PC-9 (cell line): Measurements from ENCODE around the gene RGS9. TPM values are rescaled to one million over a fixed set of nuclear protein-coding genes. Genes with fewer than 3 reads are reported as not detected.

Source experiments
- BruUV-seq: library from RNA; stranded (reverse); fragments of 400-500 nt; replicated peaks from 2 replicates; lab custom pipeline; 2021; lab: Mats Ljungman, UMichigan
- CTCF ChIA-PET: fragments of 300-600 bp; sonication (Branson Sonifier 250); formaldehyde crosslinking; loops from one replicate; lab custom pipeline; 2022; ENCODE audit warnings: antibody characterized with exemption; lab: Charles Lee
- POLR2A ChIA-PET: fragments of 300-600 bp; sonication (Branson Sonifier 250); formaldehyde crosslinking; loops from one replicate; lab custom pipeline; 2022; ENCODE audit warnings: antibody characterized with exemption; ENCODE audit not compliant: unreplicated experiment; lab: Charles Lee
- DNase-seq, 2 experiments: peaks; one replicate each; pipeline versions ENCODE4 v3.0.0 to v3.0.0-alpha.2; 2015 to 2022; ENCODE audit warnings: mixed read lengths in 1 of 2
- H2AFZ ChIP-seq: fragments of 200-600 bp; sonication (generic); 2 replicates; pipeline ENCODE4 v1.8.1; 2017; ENCODE audit warnings: antibody characterized with exemption
- H3F3A ChIP-seq: fragments of 200-600 bp; sonication (generic); 2 replicates; pipeline ENCODE4 v1.8.1; 2017; ENCODE audit warnings: antibody characterized with exemption, mild to moderate bottlenecking, low read depth; ENCODE audit not compliant: insufficient read depth
- H3K27ac ChIP-seq: fragments of 200-600 bp; sonication (generic); 2 replicates; pipeline ENCODE4 v1.6.1; 2016; ENCODE audit warnings: mixed run types
- H3K27me3 ChIP-seq: fragments of 200-600 bp; sonication (generic); 2 replicates; pipeline ENCODE4 v1.6.1; 2016; ENCODE audit warnings: low read depth, mixed run types; ENCODE audit not compliant: insufficient read depth
- H3K36me3 ChIP-seq: fragments of 200-600 bp; sonication (generic); 2 replicates; pipeline ENCODE4 v1.6.1; 2016; ENCODE audit warnings: low read depth, mixed run types
- H3K4me1 ChIP-seq: fragments of 200-600 bp; sonication (generic); replicated peaks from 2 replicates; pipeline ENCODE4 v1.6.1; 2016; ENCODE audit warnings: mixed run types; ENCODE audit not compliant: insufficient read depth
- H3K4me2 ChIP-seq: fragments of 200-600 bp; sonication (generic); 2 replicates; pipeline ENCODE4 v1.6.1; 2017; ENCODE audit warnings: mixed run types
- H3K4me3 ChIP-seq: fragments of 200-600 bp; sonication (generic); 2 replicates; pipeline ENCODE4 v1.6.1; 2016; ENCODE audit warnings: mixed run types
- H3K79me2 ChIP-seq: fragments of 200-600 bp; sonication (generic); 2 replicates; pipeline ENCODE4 v1.6.1; 2017; ENCODE audit warnings: low read depth, mixed run types
- H3K9me2 ChIP-seq: fragments of 200-600 bp; sonication (generic); 2 replicates; pipeline ENCODE4 v1.8.1; 2017; ENCODE audit warnings: mild to moderate bottlenecking; ENCODE audit not compliant: insufficient read depth
- H3K9me3 ChIP-seq: fragments of 200-600 bp; sonication (generic); 2 replicates; pipeline ENCODE4 v1.8.1; 2016; ENCODE audit warnings: low read depth; ENCODE audit not compliant: insufficient read depth
- H4K20me1 ChIP-seq: fragments of 200-600 bp; sonication (generic); 2 replicates; pipeline ENCODE4 v1.8.1; 2017; ENCODE audit not compliant: insufficient read depth
- EZH2 ChIP-seq: fragments of 200-600 bp; sonication (generic); IDR thresholded peaks from 2 replicates; pipeline ENCODE4 v1.8.0; 2017; ENCODE audit warnings: antibody characterized with exemption, low read depth
- intact Hi-C: fragments of 100-400 bp; cut with micrococcal nuclease; formaldehyde crosslinking; loops from one replicate; pipeline ENCODE4 v1.10.0; 2022; ENCODE audit not compliant: unreplicated experiment
- total RNA-seq: library from RNA; stranded (reverse); gene quantifications from 2 replicates; pipeline ENCODE4 v1.2.3, GENCODE V29; 2021
- TF ChIP-seq, protein P1 (sequence below): fragments of 200-600 bp; sonication (generic); conservative IDR thresholded peaks from 2 replicates; pipeline ENCODE4 v1.6.1; 2017; ENCODE audit warnings: mixed run types, antibody characterized with exemption, mild to moderate bottlenecking, moderate library complexity

Gene RGS9
- total RNA-seq, 1 experiment from 2014 or later, result 6.1 TPM

DNA sequence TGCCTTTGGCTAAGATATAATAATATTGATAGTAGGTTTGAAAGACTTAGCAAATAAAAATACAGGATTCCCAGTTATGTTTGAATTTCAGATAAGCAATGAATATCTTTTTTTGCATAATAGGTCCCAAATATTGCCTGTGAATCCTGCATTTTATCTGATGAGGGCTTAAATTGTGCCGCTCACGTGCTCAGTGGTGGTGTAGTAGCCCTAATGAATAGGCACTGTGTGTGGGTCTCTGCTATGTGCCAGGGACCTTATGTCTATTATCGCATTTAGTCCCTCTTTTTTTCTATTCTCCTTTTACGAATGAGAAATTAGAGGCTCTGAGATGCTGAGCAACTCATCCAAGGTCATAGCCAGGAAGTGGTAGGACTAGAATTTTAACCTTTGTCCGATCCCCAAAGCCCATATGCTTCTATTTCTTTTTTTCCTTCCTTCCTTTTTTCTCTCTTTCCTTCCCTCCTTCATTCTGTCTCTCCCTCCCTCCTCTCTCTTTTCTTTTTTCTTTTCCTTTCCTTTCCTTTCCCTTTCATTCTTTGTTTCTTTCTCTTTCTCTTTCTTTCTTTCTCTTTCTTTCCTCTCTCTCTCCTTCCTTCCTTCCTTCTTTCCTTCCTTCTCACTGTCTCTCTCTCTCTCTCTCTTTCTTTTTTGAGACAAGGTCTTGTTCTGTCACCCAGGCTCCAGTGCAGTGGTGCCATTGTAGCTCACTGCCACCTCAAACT, 47.2 kb downstream of the RGS9 start:
- H3F3A ChIP-seq, result peaks cover 4% of the 10 kb centered on the region; the same call in 1 of the 2 replicates
- intact Hi-C loops, result no loop called here
- no peaks in the 10 kb centered on the region for H3K9me3 ChIP-seq
- H3K4me3 ChIP-seq, result no peak overlapping the region
- H2AFZ ChIP-seq, result no peak overlapping the region
- ChIA-PET CTCF (no interaction called here), POLR2A (interaction anchor here (0.6 kb wide), 1 partner anchor 1231 kb away, joined by 18 read pairs; no protein-coding TSS in a partner anchor)
- BruUV-seq, result TSS peak; percentile 92
- no peaks in the 10 kb centered on the region for H3K79me2 ChIP-seq
- peak overlapping the region; percentile 22; the same call in 1 of the 2 replicates for H3K27ac ChIP-seq
- peak overlapping the region; percentile 23; the same call in 1 of the 2 replicates for H3K4me2 ChIP-seq
- H4K20me1 ChIP-seq, result no peaks in the 10 kb centered on the region
- no peaks in the 10 kb centered on the region for H3K9me2 ChIP-seq
- no peaks in the 10 kb centered on the region for H3K36me3 ChIP-seq
- peaks cover 16% of the 10 kb centered on the region for H3K4me1 ChIP-seq
- TF ChIP-seq EZH2, result no peak
- TF ChIP-seq, protein P1, sequence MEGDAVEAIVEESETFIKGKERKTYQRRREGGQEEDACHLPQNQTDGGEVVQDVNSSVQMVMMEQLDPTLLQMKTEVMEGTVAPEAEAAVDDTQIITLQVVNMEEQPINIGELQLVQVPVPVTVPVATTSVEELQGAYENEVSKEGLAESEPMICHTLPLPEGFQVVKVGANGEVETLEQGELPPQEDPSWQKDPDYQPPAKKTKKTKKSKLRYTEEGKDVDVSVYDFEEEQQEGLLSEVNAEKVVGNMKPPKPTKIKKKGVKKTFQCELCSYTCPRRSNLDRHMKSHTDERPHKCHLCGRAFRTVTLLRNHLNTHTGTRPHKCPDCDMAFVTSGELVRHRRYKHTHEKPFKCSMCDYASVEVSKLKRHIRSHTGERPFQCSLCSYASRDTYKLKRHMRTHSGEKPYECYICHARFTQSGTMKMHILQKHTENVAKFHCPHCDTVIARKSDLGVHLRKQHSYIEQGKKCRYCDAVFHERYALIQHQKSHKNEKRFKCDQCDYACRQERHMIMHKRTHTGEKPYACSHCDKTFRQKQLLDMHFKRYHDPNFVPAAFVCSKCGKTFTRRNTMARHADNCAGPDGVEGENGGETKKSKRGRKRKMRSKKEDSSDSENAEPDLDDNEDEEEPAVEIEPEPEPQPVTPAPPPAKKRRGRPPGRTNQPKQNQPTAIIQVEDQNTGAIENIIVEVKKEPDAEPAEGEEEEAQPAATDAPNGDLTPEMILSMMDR, result no peak
- DNase-seq, result no peak
- no peaks in the 10 kb centered on the region for H3K27me3 ChIP-seq

DNA sequence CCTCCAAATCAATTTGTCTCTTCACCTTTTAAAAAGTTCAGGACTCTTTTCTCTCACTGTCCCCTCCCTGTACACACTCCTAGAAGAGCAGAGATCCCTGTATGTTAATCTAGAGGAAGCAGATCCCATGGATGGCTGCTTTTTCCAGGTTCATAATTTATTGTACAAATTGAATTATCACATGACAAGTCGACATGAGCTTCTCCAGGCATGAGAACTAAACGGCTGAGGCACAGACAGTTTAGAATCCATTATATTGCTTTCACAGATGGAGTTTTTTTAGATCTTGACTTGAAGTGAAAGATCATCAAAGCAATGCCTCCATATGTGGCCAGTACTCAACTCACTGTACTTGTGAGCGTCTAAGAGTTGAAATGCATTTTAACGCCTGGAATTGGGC, 47.9 kb downstream of the RGS9 start:
- no peak overlapping the region for H3K4me3 ChIP-seq
- CTCF ChIA-PET, result no interaction called here

DNA sequence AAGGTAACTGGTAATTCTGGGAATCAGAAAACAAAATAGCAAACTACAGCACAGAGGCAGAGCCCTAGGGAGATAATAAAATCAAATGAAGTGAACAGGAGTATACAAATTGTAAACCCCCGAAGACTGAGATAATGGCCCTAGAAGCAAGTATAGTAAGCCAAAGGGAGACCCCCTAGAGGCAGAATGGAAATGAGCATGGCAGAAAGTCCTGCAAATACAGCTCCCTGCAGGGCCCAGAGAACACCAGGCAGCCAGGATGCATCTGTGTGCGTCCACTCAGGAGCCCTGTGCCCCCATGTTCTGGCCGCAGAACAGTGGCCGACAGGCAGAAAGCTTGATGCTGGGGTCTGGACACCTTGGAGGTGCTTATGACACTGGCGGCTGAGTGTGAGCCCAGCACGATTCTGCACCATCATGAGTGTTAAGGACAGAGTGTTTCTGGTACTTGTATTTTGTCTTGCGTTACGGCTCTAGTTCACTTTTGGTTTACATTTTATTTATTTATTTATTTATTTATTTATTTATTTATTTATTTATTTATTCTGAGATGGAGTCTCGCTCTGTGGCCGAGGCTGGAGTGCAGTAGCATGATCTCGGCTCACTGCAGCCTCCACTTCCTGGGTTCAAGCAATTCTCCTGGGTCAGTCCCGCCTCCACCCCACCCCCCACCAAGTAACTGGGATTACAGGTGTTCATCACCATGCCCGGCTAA, 48.7 kb downstream of the RGS9 start:
- no peaks in the 10 kb centered on the region for H4K20me1 ChIP-seq
- peaks cover 4% of the 10 kb centered on the region; the same call in 1 of the 2 replicates for H3F3A ChIP-seq
- no peak overlapping the region for H2AFZ ChIP-seq
- peaks cover 16% of the 10 kb centered on the region for H3K4me1 ChIP-seq
- TF ChIP-seq EZH2, result no peak
- TF ChIP-seq, protein P1, result no peak
- BruUV-seq, result no TSS peak
- H3K4me2 ChIP-seq, result no peak overlapping the region
- DNase-seq, result no peak
- H3K36me3 ChIP-seq, result no peaks in the 10 kb centered on the region
- H3K27me3 ChIP-seq, result no peaks in the 10 kb centered on the region
- ChIA-PET POLR2A (no interaction called here), CTCF (no interaction called here)
- no peaks in the 10 kb centered on the region for H3K9me3 ChIP-seq
- H3K27ac ChIP-seq, result no peak overlapping the region
- intact Hi-C loops, result no loop called here
- no peaks in the 10 kb centered on the region for H3K9me2 ChIP-seq
- no peaks in the 10 kb centered on the region for H3K79me2 ChIP-seq
- H3K4me3 ChIP-seq, result no peak overlapping the region

More for the DNA sequence above, 47.9 kb downstream of the RGS9 start:
- Histone ChIP-seq H4K20me1 (no peaks in the 10 kb centered on the region), H3K4me1 (peaks cover 16% of the 10 kb centered on the region), H3K9me2 (no peaks in the 10 kb centered on the region), H3K27me3 (no peaks in the 10 kb centered on the region), H3K4me2 (no peak overlapping the region), H3K36me3 (no peaks in the 10 kb centered on the region), H3K9me3 (no peaks in the 10 kb centered on the region), H3K27ac (no peak overlapping the region), H3F3A (peaks cover 4% of the 10 kb centered on the region; the same call in 1 of the 2 replicates), H3K79me2 (no peaks in the 10 kb centered on the region), H2AFZ (no peak overlapping the region)
- BruUV-seq, result no TSS peak
- no peak for TF ChIP-seq EZH2
- TF ChIP-seq, protein P1, result no peak
- POLR2A ChIA-PET, result no interaction called here
- no peak for DNase-seq
- intact Hi-C loops, result no loop called here
